Inflammatory macrophage (primary cell): Measurements from ENCODE around the gene LEPR.
"Not testable (repeated sequence)": the region's sequence is repeated elsewhere in the genome, so short reads cannot be mapped to it uniquely, and the experiment has no call there.

Experiments used
- DNase-seq, 2 donors: peaks; one replicate each; pipeline ENCODE4 v3.0.0-alpha.2; 2020 to 2022
- total RNA-seq, 18 experiments: gene quantifications; one replicate each; lab custom pipeline; 2026; ENCODE audit warnings: mixed read lengths in 6 of 18, inconsistent platforms in 2 of 18; lab: John Stamatoyannopoulos, UW

LEPR gene
- 8.3 to 38.4 (median 13.1) reads per million in 18 experiments for total RNA-seq

- peak in 1 of 2 donors; percentile 29 for DNase-seq
Measured at GRCh38 chr1:65420590-65421350, at the start of gene LEPR, which contains the start of gene LEPROT. TSS of gene LEPR (plus strand) at chr1:65420668. CDS start at chr1:65565566, 144,898 bp downstream. TSS of gene LEPROT (plus strand) at chr1:65420668. CDS start at chr1:65420725, 57 bp downstream.

- no peak for DNase-seq
Measured at GRCh38 chr1:65371544-65371943, 48.9 kb upstream of the LEPR start.

- DNase-seq = no peak
Measured at GRCh38 chr1:65372557-65372956, 47.9 kb upstream of the LEPR start.

GRCh38 chr1:65377496-65378246, 42.8 kb upstream of the LEPR start:
- DNase-seq = no peak

- DNase-seq = no peak
Measured at GRCh38 chr1:65378247-65378946, 42.1 kb upstream of the LEPR start.

GRCh38 chr1:65384426-65384825, 36.0 kb upstream of the LEPR start:
- DNase-seq = not testable (repeated sequence)

- no peak for DNase-seq
Measured at GRCh38 chr1:65386439-65386838, 34.0 kb upstream of the LEPR start.

GRCh38 chr1:65387821-65388220, 32.6 kb upstream of the LEPR start:
- DNase-seq = no peak

GRCh38 chr1:65388908-65389695, 31.4 kb upstream of the LEPR start:
- no peak for DNase-seq

- no peak for DNase-seq
Measured at GRCh38 chr1:65392497-65392896, 28.0 kb upstream of the LEPR start.

GRCh38 chr1:65393347-65393746, 27.1 kb upstream of the LEPR start:
- no peak for DNase-seq

GRCh38 chr1:65393928-65394327, 26.5 kb upstream of the LEPR start:
- DNase-seq = no peak

GRCh38 chr1:65395887-65396612, 24.4 kb upstream of the LEPR start:
- DNase-seq = peak in 1 of 2 donors; percentile 4

- DNase-seq = no peak
Measured at GRCh38 chr1:65398083-65398482, 22.4 kb upstream of the LEPR start.

GRCh38 chr1:65399003-65399402, 21.5 kb upstream of the LEPR start:
- no peak for DNase-seq

GRCh38 chr1:65401612-65402011, 18.9 kb upstream of the LEPR start:
- DNase-seq = no peak

GRCh38 chr1:65404941-65405340, 15.5 kb upstream of the LEPR start:
- DNase-seq = no peak

GRCh38 chr1:65407877-65408276, 12.6 kb upstream of the LEPR start:
- no peak for DNase-seq

- no peak for DNase-seq
Measured at GRCh38 chr1:65409314-65409713, 11.2 kb upstream of the LEPR start.

- no peak for DNase-seq
Measured at GRCh38 chr1:65409816-65410326, 10.6 kb upstream of the LEPR start.

GRCh38 chr1:65412256-65412983, 8.0 kb upstream of the LEPR start:
- peak in 1 of 2 donors; percentile 27 for DNase-seq
